OCI-LY7 (cell line): Measurements from ENCODE around the gene TCHH.
"Not testable (repeated sequence)": the region's sequence is repeated elsewhere in the genome, so short reads cannot be mapped to it uniquely, and the experiment has no call there.

Experiments used
- CTCF ChIP-seq: fragments of 200-600 bp; sonication (generic); conservative IDR thresholded peaks from 2 replicates; pipeline ENCODE4 v1.5.1; 2014; ENCODE audit warnings: mild to moderate bottlenecking, antibody characterized with exemption, low read length, moderate library complexity, mixed read lengths
- EZH2phosphoT487 ChIP-seq: fragments of 200-600 bp; sonication (generic); IDR thresholded peaks from 2 replicates; pipeline ENCODE4 v1.6.1; 2018; ENCODE audit warnings: low read depth, borderline replicate concordance, mild to moderate bottlenecking, mixed run types, antibody characterized with exemption, low read length, moderate library complexity, mixed read lengths

DNA sequence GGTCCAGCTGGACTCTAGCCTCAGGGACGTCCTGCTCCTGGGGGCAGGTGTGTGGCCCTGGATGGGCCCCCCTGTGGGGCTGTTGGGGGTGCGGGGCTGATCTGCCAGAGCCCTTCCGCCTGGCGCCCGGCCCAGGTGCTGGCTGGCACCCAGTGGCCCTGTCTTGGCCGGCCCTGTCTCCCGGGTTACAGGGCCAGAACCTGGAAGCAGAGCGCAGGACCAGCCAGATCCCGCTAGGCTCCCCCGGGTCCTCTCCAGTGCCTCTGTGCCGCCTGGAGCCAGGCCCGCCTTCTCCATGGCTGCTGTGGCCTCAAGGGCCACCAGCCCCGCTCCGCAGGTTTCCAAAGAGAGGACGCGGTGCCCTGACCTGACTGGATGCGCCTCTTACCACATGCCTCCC is 34.2 kb downstream of the TCHH start:
- TF ChIP-seq CTCF, EZH2phosphoT487: not testable (repeated sequence)
